Immature natural killer cell (primary cell): ENCODE measurements around the gene CISD3. TPM values are rescaled to one million over a fixed set of nuclear protein-coding genes. Genes with fewer than 3 reads are reported as not detected.

Experiments used
- DNase-seq, 3 donors: peaks; one replicate each; pipeline ENCODE4 v3.0.0; 2022; ENCODE audit warnings: mixed read lengths in 1 of 3
- H3K27ac Mint-ChIP-seq, 6 donors: one replicate each; pipeline ENCODE4 v1.8.0; 2020; ENCODE audit warnings: mixed read lengths in 6 of 6, mild to moderate bottlenecking in 5 of 6, inconsistent platforms in 4 of 6, moderate library complexity in 3 of 6
- H3K27me3 Mint-ChIP-seq, 3 donors: one replicate each; pipeline ENCODE4 v1.8.0; 2020 to 2021; ENCODE audit warnings: low read depth in 3 of 3, mild to moderate bottlenecking in 3 of 3, mixed read lengths in 3 of 3, moderate library complexity in 3 of 3, inconsistent platforms in 1 of 3
- H3K36me3 Mint-ChIP-seq, 3 donors: one replicate each; pipeline ENCODE4 v1.8.0; 2020; ENCODE audit warnings: mixed read lengths in 3 of 3, inconsistent platforms in 2 of 3, mild to moderate bottlenecking in 2 of 3
- H3K4me1 Mint-ChIP-seq, 2 donors: one replicate each; pipeline ENCODE4 v1.8.0; 2020; ENCODE audit warnings: inconsistent platforms in 2 of 2, mild to moderate bottlenecking in 2 of 2, mixed read lengths in 2 of 2, moderate library complexity in 1 of 2
- H3K4me3 Mint-ChIP-seq, 5 donors: one replicate each; pipeline ENCODE4 v1.8.0; 2020; ENCODE audit warnings: mild to moderate bottlenecking in 5 of 5, mixed read lengths in 5 of 5, inconsistent platforms in 3 of 5, moderate library complexity in 3 of 5
- H3K9me3 Mint-ChIP-seq, 6 donors: one replicate each; pipeline ENCODE4 v1.8.0; 2020; ENCODE audit warnings: mild to moderate bottlenecking in 6 of 6, mixed read lengths in 6 of 6, inconsistent platforms in 4 of 6, moderate library complexity in 3 of 6
- polyA plus RNA-seq, 3 donors: library from polyadenylated mRNA; unstranded; fragments of 300-500 nt; fragmentation: Illumina TruSeq; gene quantifications; one replicate each; pipeline ENCODE4 v1.2.3, GENCODE V29; 2021

Gene CISD3
- polyA plus RNA-seq, result 100 to 1,000 TPM; 143 to 197 (median 160) TPM

GRCh38 chr17:38729886-38730525 is at the start of gene CISD3:
CISD3 (plus strand) TSS chr17:38730341; CDS start chr17:38730359, 18 bp downstream.
- H3K4me1 Mint-ChIP-seq, result peaks cover 87 to 95% of the 10 kb centered on the region in 2 donors

GRCh38 chr17:38681096-38681495 is 49.0 kb upstream of the CISD3 start:
- no peaks in the 10 kb centered on the region for H3K9me3 Mint-ChIP-seq
- peaks cover 9 to 11% of the 10 kb centered on the region in 2 donors for H3K4me1 Mint-ChIP-seq
- no peaks in the 10 kb centered on the region for H3K36me3 Mint-ChIP-seq
- H3K27me3 Mint-ChIP-seq, result peaks cover 2 to 7% (median 3%) of the 10 kb centered on the region in 3 donors
- H3K4me3 Mint-ChIP-seq, result no peak overlapping the region
- H3K27ac Mint-ChIP-seq, result no peak overlapping the region
- no peak for DNase-seq

More at GRCh38 chr17:38729886-38730525, at the start of gene CISD3:
- Mint-ChIP-seq H3K4me3 (peak within 1 kb of the TSS; percentile 95 to 99 (median 97)), H3K36me3 (peaks cover 0 to 7% (median 0%) of the 10 kb centered on the region in 3 donors), H3K27ac (peak within 1 kb of the TSS; percentile 96 to 99 (median 98)), H3K27me3 (peaks cover 11 to 28% (median 17%) of the 10 kb centered on the region in 3 donors), H3K9me3 (no peaks in the 10 kb centered on the region)
- DNase-seq, result peak; percentile 89 to 91 (median 91)

GRCh38 chr17:38685491-38685890 is 44.6 kb upstream of the CISD3 start:
- H3K27ac Mint-ChIP-seq, result no peak overlapping the region
- no peak for DNase-seq
- H3K4me1 Mint-ChIP-seq, result no peaks in the 10 kb centered on the region
- H3K27me3 Mint-ChIP-seq, result peaks cover 0 to 5% (median 2%) of the 10 kb centered on the region in 3 donors
- H3K9me3 Mint-ChIP-seq, result no peaks in the 10 kb centered on the region
- H3K36me3 Mint-ChIP-seq, result no peaks in the 10 kb centered on the region
- no peak overlapping the region for H3K4me3 Mint-ChIP-seq

GRCh38 chr17:38687286-38687685 is 42.9 kb upstream of the CISD3 start:
- no peak for DNase-seq
- Mint-ChIP-seq H3K4me1 (peaks cover 0 to 8% of the 10 kb centered on the region in 2 donors), H3K27me3 (peaks cover 0 to 5% (median 0%) of the 10 kb centered on the region in 3 donors)

GRCh38 chr17:38690386-38690785 is 39.8 kb upstream of the CISD3 start:
- Mint-ChIP-seq H3K27ac (peak overlapping the region in 1 of 6 donors; percentile 51), H3K36me3 (no peaks in the 10 kb centered on the region), H3K27me3 (peaks cover 0 to 3% (median 0%) of the 10 kb centered on the region in 3 donors), H3K9me3 (no peaks in the 10 kb centered on the region), H3K4me3 (no peak overlapping the region), H3K4me1 (peaks cover 0 to 8% of the 10 kb centered on the region in 2 donors)
- DNase-seq, result no peak

More at GRCh38 chr17:38687286-38687685, 42.9 kb upstream of the CISD3 start:
- H3K4me3 Mint-ChIP-seq, result no peak overlapping the region
- H3K9me3 Mint-ChIP-seq, result no peaks in the 10 kb centered on the region
- H3K27ac Mint-ChIP-seq, result no peak overlapping the region
- H3K36me3 Mint-ChIP-seq, result no peaks in the 10 kb centered on the region

- peak overlapping the region in 2 of 6 donors; percentile 3 to 53 for H3K27ac Mint-ChIP-seq
- peaks cover 0 to 8% of the 10 kb centered on the region in 2 donors for H3K4me1 Mint-ChIP-seq
- H3K36me3 Mint-ChIP-seq, result no peaks in the 10 kb centered on the region
- DNase-seq, result no peak
- H3K4me3 Mint-ChIP-seq, result peak overlapping the region in 1 of 5 donors; percentile 40
- H3K27me3 Mint-ChIP-seq, result no peaks in the 10 kb centered on the region
- H3K9me3 Mint-ChIP-seq, result no peaks in the 10 kb centered on the region
Observed at GRCh38 chr17:38691154-38691553, 39.0 kb upstream of the CISD3 start.

GRCh38 chr17:38693700-38694329 is 36.3 kb upstream of the CISD3 start:
- Mint-ChIP-seq H3K36me3 (no peaks in the 10 kb centered on the region), H3K27ac (no peak overlapping the region), H3K4me3 (no peak overlapping the region)

GRCh38 chr17:38697061-38697820 is 32.9 kb upstream of the CISD3 start:
- H3K36me3 Mint-ChIP-seq, result no peaks in the 10 kb centered on the region
- H3K4me3 Mint-ChIP-seq, result no peak overlapping the region
- peaks cover 16 to 20% of the 10 kb centered on the region in 2 donors for H3K4me1 Mint-ChIP-seq
- peak overlapping the region in 3 of 6 donors; percentile 2 to 52 (median 18) for H3K27ac Mint-ChIP-seq
- H3K9me3 Mint-ChIP-seq, result no peaks in the 10 kb centered on the region
- H3K27me3 Mint-ChIP-seq, result peaks cover 0 to 13% (median 10%) of the 10 kb centered on the region in 3 donors
- DNase-seq, result no peak

More at GRCh38 chr17:38693700-38694329, 36.3 kb upstream of the CISD3 start:
- DNase-seq, result no peak
- Mint-ChIP-seq H3K4me1 (peaks cover 9 to 14% of the 10 kb centered on the region in 2 donors), H3K27me3 (peaks cover 0 to 4% (median 2%) of the 10 kb centered on the region in 3 donors), H3K9me3 (no peaks in the 10 kb centered on the region)

- Mint-ChIP-seq H3K27me3 (peaks cover 3 to 24% (median 13%) of the 10 kb centered on the region in 3 donors), H3K4me3 (no peak overlapping the region), H3K4me1 (peaks cover 25 to 35% of the 10 kb centered on the region in 2 donors), H3K9me3 (no peaks in the 10 kb centered on the region), H3K27ac (peak overlapping the region in 1 of 6 donors; percentile 62), H3K36me3 (no peaks in the 10 kb centered on the region)
- DNase-seq, result no peak
Observed at GRCh38 chr17:38698760-38699159, 31.4 kb upstream of the CISD3 start.

GRCh38 chr17:38701504-38702165 is 28.5 kb upstream of the CISD3 start:
- DNase-seq, result peak in 1 of 3 donors; percentile 67
- H3K27me3 Mint-ChIP-seq, result peaks cover 6 to 29% (median 18%) of the 10 kb centered on the region in 3 donors
- peaks cover 39 to 45% of the 10 kb centered on the region in 2 donors for H3K4me1 Mint-ChIP-seq
- no peaks in the 10 kb centered on the region for H3K9me3 Mint-ChIP-seq
- H3K4me3 Mint-ChIP-seq, result peak overlapping the region; percentile 67 to 87 (median 83)
- H3K36me3 Mint-ChIP-seq, result no peaks in the 10 kb centered on the region
- H3K27ac Mint-ChIP-seq, result peak overlapping the region; percentile 93 to 100 (median 98)

GRCh38 chr17:38702166-38702915 is 27.8 kb upstream of the CISD3 start:
- H3K4me3 Mint-ChIP-seq, result peak overlapping the region; percentile 94 to 99 (median 97)
- H3K36me3 Mint-ChIP-seq, result peaks cover 0 to 4% (median 0%) of the 10 kb centered on the region in 3 donors
- peaks cover 8 to 32% (median 16%) of the 10 kb centered on the region in 3 donors for H3K27me3 Mint-ChIP-seq
- peaks cover 42 to 45% of the 10 kb centered on the region in 2 donors for H3K4me1 Mint-ChIP-seq
- no peaks in the 10 kb centered on the region for H3K9me3 Mint-ChIP-seq
- DNase-seq, result peak; percentile 77 to 83 (median 82)
- H3K27ac Mint-ChIP-seq, result peak overlapping the region; percentile 93 to 100 (median 98)

GRCh38 chr17:38702916-38703741 is 27.0 kb upstream of the CISD3 start:
- Mint-ChIP-seq H3K4me3 (peak overlapping the region; percentile 94 to 99 (median 97)), H3K9me3 (no peaks in the 10 kb centered on the region), H3K27ac (peak overlapping the region; percentile 93 to 99 (median 96)), H3K36me3 (peaks cover 2 to 8% (median 4%) of the 10 kb centered on the region in 3 donors), H3K4me1 (peaks cover 48 to 52% of the 10 kb centered on the region in 2 donors), H3K27me3 (peaks cover 9 to 32% (median 16%) of the 10 kb centered on the region in 3 donors)
- DNase-seq, result no peak
